ENCODE data around the gene STRN3.

DNA sequence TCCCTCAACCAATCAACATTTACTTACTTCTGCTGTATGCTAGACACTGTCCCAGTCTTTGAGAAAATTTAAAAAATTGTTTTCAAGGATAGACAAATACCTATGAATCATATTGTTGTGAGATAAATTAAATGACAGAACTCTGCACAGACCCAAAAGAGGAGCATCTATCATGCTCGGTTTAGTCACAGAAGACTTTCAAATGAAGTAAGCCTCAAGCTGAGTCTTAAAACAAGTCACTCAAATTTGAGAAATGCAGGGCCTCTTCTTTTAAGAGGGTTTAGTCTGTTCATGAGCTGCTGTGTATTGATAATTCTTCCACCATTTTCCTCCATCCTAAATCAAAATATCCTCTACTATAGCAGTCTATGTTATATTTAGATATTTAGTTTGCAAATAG lies 176.2 kb downstream of the STRN3 start:
- TF ChIP-seq, protein P1, sequence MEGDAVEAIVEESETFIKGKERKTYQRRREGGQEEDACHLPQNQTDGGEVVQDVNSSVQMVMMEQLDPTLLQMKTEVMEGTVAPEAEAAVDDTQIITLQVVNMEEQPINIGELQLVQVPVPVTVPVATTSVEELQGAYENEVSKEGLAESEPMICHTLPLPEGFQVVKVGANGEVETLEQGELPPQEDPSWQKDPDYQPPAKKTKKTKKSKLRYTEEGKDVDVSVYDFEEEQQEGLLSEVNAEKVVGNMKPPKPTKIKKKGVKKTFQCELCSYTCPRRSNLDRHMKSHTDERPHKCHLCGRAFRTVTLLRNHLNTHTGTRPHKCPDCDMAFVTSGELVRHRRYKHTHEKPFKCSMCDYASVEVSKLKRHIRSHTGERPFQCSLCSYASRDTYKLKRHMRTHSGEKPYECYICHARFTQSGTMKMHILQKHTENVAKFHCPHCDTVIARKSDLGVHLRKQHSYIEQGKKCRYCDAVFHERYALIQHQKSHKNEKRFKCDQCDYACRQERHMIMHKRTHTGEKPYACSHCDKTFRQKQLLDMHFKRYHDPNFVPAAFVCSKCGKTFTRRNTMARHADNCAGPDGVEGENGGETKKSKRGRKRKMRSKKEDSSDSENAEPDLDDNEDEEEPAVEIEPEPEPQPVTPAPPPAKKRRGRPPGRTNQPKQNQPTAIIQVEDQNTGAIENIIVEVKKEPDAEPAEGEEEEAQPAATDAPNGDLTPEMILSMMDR (IDR thresholded peaks at IDR 0.05), result no peak
- TF ChIP-seq POLR2A (IDR thresholded peaks at IDR 0.05), result no peak

All from sigmoid colon (tissue), 3 donors.